Liver (tissue), 3 donors: Measurements from ENCODE around the gene BRINP1.

Source experiments
- ATF3 ChIP-seq: IDR thresholded peaks from 2 replicates; pipeline ENCODE4 v1.6.1; 2016; ENCODE audit warnings: antibody characterized with exemption
- CTCF ChIP-seq: fragments of 150-350 bp; IDR thresholded peaks from 2 replicates; pipeline ENCODE4 v1.5.1; 2017; ENCODE audit warnings: improper control_type of control experiment, low read depth, low read length; ENCODE audit not compliant: missing input control
- GABPA ChIP-seq, 2 donors: IDR thresholded peaks in 1 of 2; conservative IDR thresholded peaks in 1 of 2; 2 replicates each; pipeline ENCODE4 v1.6.1; 2016; ENCODE audit warnings: antibody characterized with exemption in 2 of 2, mild to moderate bottlenecking in 1 of 2, moderate library complexity in 1 of 2
- HNF4A ChIP-seq, 2 donors: conservative IDR thresholded peaks; 2 replicates each; pipeline ENCODE4 v1.6.1; 2016; ENCODE audit warnings: antibody characterized with exemption in 2 of 2, mild to moderate bottlenecking in 2 of 2
- HNF4G ChIP-seq: IDR thresholded peaks from 2 replicates; pipeline ENCODE4 v1.6.1; 2016; ENCODE audit warnings: antibody characterized with exemption
- JUND ChIP-seq, 2 donors: IDR thresholded peaks; 2 replicates each; pipeline ENCODE4 v1.6.1; 2016; ENCODE audit warnings: antibody characterized with exemption in 2 of 2
- RAD21 ChIP-seq, 2 donors: IDR thresholded peaks; 2 replicates each; pipeline ENCODE4 v1.6.1; 2016; ENCODE audit warnings: antibody characterized with exemption in 2 of 2, mild to moderate bottlenecking in 2 of 2
- REST ChIP-seq: IDR thresholded peaks from 2 replicates; pipeline ENCODE4 v1.6.1; 2016; ENCODE audit warnings: antibody characterized with exemption, mild to moderate bottlenecking
- RXRA ChIP-seq, 2 donors: IDR thresholded peaks; 2 replicates each; pipeline ENCODE4 v1.6.1; 2017 to 2018; ENCODE audit warnings: antibody characterized with exemption in 2 of 2, mild to moderate bottlenecking in 1 of 2
- SP1 ChIP-seq: IDR thresholded peaks from 2 replicates; pipeline ENCODE4 v1.6.1; 2018; ENCODE audit warnings: antibody characterized with exemption, mild to moderate bottlenecking
- YY1 ChIP-seq: IDR thresholded peaks from 2 replicates; pipeline ENCODE4 v1.6.1; 2016; ENCODE audit warnings: antibody characterized with exemption, mild to moderate bottlenecking
- TF ChIP-seq, protein P1 (sequence below): IDR thresholded peaks from 2 replicates; pipeline ENCODE4 v1.6.1; 2016; ENCODE audit warnings: antibody characterized with exemption
- donor health status: healthy.
- donor health status: healthy.

GRCh38 chr9:119332522-119332921 is 36.7 kb downstream of the BRINP1 start:
- TF ChIP-seq CTCF (no peak), RAD21 (IDR thresholded peaks at IDR 0.05) (no peak), GABPA (IDR thresholded peaks at IDR 0.05 in 1 of 2, conservative IDR thresholded peaks at IDR 0.05 in 1 of 2) (no peak), YY1 (no peak), HNF4G (no peak), JUND (IDR thresholded peaks at IDR 0.05) (no peak), REST (no peak), ATF3 (no peak), RXRA (IDR thresholded peaks at IDR 0.05) (no peak), HNF4A (conservative IDR thresholded peaks at IDR 0.05) (no peak), SP1 (no peak)
- TF ChIP-seq, protein P1, sequence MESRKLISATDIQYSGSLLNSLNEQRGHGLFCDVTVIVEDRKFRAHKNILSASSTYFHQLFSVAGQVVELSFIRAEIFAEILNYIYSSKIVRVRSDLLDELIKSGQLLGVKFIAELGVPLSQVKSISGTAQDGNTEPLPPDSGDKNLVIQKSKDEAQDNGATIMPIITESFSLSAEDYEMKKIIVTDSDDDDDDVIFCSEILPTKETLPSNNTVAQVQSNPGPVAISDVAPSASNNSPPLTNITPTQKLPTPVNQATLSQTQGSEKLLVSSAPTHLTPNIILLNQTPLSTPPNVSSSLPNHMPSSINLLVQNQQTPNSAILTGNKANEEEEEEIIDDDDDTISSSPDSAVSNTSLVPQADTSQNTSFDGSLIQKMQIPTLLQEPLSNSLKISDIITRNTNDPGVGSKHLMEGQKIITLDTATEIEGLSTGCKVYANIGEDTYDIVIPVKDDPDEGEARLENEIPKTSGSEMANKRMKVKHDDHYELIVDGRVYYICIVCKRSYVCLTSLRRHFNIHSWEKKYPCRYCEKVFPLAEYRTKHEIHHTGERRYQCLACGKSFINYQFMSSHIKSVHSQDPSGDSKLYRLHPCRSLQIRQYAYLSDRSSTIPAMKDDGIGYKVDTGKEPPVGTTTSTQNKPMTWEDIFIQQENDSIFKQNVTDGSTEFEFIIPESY: no peak
